GM12874 (cell line): ENCODE data around the gene PDZD11.

ENCODE experiments used
- TF ChIP-seq, protein P1 (sequence below): IDR thresholded peaks from 2 replicates; pipeline ENCODE4 v1.5.1; 2011; ENCODE audit warnings: low read depth, mild to moderate bottlenecking, control low read depth, low read length, moderate library complexity; ENCODE audit not compliant: insufficient read depth

The PDZD11 gene

DNA sequence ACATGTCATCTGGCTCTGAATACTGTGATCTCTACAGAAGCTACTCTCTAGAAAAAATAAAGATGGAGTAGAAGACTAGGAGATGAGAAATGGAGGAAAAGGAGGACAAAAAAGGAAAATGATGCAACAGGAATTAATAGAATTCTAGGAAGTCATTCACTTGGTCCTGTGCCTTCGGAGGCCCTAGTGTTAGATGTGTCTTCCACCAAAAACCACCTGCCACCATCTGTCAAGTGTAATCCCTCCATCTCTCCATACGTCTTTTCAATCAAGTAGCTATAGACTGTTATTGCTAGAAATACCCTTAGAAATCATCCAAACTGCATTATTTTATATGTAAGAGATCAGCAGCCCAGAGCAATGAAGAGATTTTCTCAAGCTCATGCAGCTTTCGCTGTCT, 10.6 kb downstream of the PDZD11 start:
- TF ChIP-seq, protein P1, sequence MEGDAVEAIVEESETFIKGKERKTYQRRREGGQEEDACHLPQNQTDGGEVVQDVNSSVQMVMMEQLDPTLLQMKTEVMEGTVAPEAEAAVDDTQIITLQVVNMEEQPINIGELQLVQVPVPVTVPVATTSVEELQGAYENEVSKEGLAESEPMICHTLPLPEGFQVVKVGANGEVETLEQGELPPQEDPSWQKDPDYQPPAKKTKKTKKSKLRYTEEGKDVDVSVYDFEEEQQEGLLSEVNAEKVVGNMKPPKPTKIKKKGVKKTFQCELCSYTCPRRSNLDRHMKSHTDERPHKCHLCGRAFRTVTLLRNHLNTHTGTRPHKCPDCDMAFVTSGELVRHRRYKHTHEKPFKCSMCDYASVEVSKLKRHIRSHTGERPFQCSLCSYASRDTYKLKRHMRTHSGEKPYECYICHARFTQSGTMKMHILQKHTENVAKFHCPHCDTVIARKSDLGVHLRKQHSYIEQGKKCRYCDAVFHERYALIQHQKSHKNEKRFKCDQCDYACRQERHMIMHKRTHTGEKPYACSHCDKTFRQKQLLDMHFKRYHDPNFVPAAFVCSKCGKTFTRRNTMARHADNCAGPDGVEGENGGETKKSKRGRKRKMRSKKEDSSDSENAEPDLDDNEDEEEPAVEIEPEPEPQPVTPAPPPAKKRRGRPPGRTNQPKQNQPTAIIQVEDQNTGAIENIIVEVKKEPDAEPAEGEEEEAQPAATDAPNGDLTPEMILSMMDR: no peak

- TF ChIP-seq, protein P1: no peak
These were observed 21.7 kb downstream of the PDZD11 start, which contains the start of gene ARR3 for GRCh38 chrX:70268034-70268433. TSS of gene ARR3 (plus strand) at chrX:70268334. CDS start at chrX:70269386, 1,052 bp downstream.

DNA sequence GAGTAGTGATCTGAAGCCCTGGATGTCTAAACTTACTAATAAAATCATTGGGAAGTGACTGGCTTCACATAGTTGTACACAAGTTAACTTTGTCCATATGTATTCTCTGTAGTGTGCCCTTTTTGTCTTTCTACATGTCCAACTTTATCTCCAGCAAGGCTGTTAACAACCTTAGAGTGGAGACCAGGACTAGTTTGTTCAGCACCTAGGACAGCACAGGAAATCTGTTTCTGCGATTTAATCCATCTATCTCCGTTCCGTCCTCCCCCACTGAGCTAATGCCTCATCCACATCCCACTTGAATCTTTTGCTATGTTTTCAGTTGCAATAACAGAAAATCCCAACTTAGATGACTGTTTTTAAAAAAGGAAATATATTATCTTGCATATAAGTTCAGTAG, 24.9 kb downstream of the PDZD11 start:
- TF ChIP-seq, protein P1: no peak

DNA sequence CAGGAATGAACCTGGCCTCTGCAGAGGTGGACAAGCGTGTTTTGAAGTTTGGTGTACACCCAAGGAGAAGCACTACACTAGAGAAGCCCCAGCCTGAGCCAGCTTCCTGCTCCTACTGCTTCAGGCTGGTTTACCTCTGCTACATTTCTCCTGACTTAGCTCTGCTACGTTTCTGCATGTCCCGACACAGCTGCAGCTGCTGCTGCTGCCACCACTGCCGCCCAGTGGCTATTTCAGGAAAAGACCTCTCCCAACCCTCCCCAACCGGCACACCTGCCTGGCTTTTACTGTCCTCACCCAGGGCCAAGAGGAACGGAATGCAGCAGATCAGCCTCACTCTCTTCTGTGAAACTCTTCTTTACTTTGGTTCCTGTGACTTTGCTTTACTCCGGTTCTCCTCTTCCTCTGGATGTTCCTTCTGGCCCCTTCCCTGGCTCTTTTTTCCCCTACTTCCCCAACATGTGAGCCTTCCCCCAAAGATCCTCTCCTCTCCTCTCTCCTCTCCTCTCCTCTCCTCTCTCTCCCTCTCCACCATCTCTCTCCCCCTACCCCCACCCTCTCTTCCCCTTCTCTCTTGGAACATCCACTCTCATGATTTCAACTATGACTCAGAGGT, 26.7 kb downstream of the PDZD11 start:
- TF ChIP-seq, protein P1: peak; percentile 58

DNA sequence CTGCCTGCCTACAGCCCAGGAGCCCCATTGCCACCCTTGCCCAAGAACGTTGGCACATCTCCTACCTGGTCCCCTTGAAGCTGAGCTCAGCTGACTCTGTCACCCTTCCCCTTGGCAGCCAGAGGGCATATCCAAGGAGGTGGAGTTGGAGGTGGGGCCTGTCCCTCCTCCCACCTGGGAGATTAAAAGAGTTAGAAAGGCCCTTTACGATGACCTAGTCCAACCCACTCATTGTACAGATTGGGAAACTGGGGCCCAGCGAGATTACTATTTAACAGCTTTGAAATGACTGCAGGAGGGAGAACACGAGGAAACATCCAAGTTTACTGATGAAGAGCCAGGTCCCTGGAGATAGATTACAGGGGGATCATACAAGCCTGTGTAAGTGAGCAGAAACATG, 29.6 kb downstream of the PDZD11 start, which contains the start of gene P2RY4:
P2RY4 (minus strand) TSS at position 101 of the 400 bp plus-strand sequence. CDS start 580 bp downstream, outside the sequence.
- TF ChIP-seq, protein P1: no peak

DNA sequence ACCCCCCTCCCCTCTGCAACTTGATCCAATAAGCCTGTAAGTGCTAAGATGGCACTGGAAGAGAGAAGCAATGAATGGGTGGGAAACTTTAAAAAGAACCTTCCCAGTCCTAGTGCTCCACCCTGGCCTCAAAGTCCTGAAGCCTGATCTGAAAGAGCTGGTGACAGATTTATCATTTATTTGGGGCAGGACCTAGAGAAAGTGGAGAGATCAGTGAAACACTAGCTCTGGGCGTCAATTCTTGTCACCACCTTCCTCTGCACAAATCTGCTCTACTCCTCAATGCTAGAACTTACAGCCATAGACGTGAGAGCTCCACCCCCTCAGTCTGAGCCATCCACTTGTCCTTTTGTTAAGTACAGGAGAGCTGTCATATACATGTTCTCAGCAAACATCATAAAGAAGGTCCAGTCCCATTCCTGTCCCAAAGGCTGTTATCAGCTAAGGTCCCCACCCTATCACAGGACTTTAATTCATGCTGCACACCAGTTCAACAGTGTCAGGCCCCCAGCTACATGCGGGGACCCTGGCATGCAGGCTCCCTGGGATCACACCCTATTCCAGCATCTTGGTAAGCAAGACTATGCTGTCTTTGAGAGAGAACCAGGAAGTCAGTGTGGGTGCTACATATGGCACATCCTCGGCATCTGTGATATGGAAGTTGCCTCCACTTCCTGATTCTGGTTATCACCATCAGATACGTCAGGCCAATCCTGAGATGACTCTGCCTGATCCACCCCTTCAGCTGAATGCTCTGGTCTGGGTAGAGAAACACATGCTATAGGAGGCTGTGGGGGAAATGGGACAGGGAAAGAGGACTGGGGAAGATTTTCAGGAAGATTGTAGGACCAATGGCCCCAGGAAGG, 32.1 kb downstream of the PDZD11 start:
- TF ChIP-seq, protein P1: no peak

GRCh38 chrX:70255452-70255851, 34.3 kb downstream of the PDZD11 start:
- TF ChIP-seq, protein P1: no peak
